NCI-H1417 treated with DMSO at 0.1 percent for 48 hours (cell line): ENCODE data around the gene TRIM28.

Experiments
- DNase-seq: peaks from one replicate; lab custom pipeline; 2025; lab: John Stamatoyannopoulos, UW

TRIM28 gene

DNA sequence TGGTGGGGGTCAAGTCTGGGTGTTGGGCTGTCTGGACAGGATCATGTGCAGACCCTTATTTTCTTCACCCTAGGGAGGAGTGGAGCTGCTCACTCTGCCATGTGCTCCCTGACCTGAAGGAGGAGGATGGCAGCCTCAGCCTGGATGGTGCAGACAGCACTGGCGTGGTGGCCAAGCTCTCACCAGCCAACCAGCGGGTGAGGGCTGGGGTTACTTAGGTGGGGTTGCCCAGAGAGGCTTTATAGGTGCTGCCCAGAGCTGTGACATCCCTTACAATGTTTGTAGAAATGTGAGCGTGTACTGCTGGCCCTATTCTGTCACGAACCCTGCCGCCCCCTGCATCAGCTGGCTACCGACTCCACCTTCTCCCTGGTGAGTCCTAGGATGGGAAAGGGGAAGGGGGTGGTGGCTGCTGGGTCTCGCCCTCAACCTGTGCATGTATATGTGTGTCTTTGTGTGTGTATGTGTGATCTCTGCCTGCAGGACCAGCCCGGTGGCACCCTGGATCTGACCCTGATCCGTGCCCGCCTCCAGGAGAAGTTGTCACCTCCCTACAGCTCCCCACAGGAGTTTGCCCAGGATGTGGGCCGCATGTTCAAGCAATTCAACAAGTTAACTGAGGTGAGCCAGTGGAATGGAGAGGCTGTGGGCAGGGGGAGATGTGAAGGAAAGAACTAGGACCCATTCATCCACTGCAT, 5.9 kb downstream of the TRIM28 start:
- DNase-seq: no peak

DNA sequence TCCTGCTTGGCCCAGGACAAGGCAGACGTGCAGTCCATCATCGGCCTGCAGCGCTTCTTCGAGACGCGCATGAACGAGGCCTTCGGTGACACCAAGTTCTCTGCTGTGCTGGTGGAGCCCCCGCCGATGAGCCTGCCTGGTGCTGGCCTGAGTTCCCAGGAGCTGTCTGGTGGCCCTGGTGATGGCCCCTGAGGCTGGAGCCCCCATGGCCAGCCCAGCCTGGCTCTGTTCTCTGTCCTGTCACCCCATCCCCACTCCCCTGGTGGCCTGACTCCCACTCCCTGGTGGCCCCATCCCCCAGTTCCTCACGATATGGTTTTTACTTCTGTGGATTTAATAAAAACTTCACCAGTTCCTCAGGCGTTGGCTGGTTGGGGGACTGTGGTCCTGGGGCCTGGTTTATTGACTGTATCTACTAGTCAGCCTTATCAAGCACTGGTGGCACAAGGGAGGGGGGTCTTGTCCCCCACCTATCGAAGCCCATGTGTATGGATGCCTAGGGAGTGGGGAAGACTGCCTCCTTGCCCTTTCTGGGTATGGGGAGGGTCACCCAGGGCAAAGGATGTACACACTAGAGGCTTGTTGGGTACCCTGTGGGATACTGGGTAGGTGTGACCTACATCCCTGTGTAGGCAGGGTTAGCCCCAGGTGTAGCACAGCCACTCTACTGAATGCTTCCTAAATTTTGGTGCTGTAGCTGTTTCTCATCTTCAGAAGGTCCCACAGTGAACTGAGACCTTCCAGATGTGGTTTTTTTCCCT, 6.7 kb downstream of the TRIM28 start:
- no peak for DNase-seq

DNA sequence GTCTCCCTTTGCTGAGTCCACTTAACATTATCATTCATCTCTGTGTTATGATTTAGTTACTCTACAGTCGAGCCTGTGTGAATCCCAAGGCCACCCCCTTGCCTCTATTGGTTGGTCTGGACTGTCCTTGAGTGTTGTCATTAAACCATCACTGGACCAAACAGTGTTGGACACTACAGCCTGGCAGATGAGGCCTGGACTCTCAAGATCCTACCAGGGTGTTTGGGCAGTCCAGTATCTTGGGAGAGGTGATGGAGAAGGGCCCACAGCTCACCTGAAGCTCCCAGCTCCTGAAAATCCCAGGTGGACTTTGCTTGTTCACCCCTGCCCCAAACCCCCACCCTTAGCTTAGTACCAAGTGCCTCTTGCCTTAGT, 7.2 kb downstream of the TRIM28 start:
- no peak for DNase-seq

DNA sequence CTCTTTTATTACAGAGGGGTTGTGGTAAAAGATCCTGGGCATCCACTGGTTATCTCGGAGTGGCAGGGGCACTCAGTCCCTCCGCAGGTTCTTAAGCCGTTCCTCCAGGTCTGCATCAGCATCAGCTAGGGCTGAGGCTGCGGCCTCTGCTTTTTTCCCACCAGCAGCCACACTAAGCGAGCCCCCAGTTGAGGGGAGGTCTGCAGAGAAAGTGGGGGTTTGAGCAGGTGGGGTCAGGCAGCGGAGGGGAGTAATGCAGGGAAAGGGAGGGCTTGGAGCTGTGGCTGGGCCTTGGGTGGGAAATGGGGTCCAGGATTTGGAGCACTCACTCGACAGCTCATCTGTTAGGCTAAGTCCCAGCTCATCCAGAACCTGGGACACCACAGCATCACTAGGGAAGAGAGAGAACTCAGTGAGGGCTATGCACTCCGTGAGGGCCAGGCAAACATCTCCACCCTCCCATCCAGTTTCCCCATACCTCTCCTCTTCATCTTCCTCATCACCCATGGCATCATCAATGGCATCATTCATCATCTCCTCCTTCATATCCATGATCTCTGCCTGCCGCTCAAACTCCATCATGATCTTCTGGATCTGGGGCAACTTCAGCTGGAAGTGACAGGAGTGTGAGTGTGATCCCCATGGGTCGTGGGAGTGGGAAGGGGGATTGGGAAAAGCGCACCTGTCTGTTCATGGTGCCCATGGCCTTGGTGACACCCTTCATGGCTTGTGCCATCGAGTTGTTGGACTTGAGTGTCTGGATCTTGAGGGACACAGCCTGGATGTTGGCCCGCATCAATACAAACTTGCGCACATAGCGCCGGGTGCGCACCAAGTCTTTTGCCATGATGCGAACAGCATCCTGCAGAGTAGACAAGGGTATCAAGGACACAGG, 8.0 kb downstream of the TRIM28 start:
- no peak for DNase-seq

DNA sequence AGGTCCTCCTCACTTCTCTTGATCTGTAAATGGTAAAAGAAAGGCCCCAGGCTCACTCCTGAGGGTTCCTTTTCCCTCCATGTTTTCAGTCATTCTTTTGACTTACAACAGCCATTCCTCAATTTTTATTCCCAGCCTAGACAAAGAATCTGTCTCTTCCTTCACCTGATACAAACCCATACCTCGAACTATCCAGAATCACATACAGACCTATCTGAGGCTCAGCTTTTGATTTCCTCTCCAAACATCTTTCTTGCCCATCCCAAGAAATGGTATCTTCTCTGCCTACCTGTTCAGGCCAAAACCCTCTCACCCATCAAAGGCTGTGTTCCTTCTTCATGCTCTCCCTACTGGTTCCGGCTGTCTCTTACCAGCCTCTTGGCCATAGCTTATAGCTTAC, 8.8 kb downstream of the TRIM28 start:
- DNase-seq: no peak

DNA sequence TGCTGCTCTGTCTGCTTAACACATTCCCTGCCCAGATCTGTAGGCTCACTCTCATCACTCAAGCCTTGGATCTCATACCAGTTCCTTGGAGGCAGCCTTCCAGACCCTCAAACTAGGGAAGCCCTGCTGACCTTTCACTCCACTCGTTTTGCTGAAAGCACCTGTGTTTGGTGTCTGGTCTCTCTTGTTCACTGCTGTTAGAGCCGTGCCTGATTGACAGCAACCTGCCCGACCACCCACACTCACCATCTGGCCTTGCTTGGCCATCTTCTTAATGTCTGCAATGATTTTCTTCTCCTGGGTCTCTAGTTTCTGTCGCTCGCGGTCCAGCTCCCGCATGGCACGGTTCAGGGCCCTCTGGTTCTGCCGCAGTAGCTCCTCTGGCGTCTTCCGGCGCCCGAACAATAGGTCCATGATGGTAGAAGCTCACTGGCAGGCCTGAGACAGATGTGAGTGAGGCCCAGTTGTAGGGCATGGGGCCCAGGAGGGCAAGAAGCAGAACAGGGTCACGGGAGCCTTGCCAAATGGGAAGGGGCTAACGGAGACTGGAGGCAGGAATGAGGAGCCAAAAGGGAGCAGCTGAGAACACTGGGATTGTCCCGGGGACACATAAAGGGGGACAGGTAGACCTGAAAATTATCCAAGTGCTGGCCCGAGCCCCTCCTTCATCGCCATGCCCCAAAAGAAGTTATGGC, 10.1 kb downstream of the TRIM28 start:
- DNase-seq: no peak

DNA sequence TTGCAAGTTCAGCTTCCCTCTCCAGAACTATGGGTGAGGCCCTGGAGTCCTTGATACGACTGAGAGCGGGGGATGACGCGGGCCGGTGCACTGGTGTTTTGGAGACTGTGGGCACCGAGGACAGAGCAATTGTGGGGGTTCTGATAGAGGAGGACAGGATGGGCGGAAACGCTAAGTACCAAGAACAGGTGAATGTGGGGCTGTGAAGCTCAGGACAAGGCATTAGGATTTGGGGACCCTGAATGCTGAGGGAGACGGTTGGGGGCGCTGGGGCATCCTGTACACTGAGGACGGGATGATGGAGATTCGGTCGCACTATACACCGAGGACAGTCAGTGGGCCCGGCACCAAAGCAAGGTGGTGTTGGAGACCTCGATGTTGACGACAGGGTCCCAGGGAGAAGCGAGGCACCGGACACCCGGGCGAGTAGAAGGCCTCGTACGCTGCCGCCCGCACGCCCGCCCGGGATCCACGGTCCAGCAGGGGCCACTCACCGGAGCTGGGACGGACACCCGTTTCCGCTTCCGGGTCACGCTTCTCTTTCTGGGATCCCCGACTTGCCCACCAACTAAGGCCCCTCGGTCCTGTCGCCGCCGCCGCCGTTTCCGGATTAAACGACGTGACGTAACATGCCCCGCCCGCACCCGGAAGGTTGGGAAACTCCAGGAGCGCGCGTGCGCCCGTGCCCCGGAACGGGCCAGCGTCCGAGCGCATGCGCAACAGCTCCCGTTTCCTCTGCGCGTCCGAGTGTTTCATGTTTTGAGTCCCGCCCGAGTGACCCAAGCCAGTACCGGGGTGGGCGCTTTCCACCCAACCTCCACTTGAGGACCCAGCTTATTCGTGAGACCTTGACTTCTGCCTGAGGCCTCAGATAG, 10.9 kb downstream of the TRIM28 start, which contains the start of gene CHMP2A:
Gene CHMP2A (minus strand): TSS at position 612 of the 875 bp plus-strand sequence. CDS start 893 bp downstream, outside the sequence.
- DNase-seq: no peak

DNA sequence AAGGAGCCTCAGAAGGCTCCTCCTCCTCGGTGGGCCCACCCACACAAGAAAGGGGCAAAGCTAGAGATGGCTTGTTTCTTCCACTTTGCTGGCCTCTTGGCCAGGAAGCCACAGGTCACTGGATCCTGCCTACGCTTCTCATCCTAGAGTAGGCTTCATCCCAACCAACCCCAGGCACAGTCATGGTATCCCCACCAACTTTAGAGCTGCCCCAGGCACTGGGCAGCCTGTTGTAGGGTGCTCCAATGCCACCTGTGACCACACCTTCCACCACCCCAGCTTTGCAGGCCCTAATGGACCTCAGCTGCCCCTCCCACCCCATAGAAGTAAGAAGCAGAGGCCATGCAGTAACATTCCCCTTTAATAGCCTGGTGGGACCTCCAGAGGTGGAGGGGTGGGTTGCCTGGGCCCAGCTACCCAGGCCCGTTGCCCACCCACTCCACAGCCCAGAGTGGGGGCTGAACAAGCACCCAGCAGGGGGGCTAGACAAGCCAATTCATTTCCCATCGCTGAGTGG, 11.6 kb downstream of the TRIM28 start:
- no peak for DNase-seq

DNA sequence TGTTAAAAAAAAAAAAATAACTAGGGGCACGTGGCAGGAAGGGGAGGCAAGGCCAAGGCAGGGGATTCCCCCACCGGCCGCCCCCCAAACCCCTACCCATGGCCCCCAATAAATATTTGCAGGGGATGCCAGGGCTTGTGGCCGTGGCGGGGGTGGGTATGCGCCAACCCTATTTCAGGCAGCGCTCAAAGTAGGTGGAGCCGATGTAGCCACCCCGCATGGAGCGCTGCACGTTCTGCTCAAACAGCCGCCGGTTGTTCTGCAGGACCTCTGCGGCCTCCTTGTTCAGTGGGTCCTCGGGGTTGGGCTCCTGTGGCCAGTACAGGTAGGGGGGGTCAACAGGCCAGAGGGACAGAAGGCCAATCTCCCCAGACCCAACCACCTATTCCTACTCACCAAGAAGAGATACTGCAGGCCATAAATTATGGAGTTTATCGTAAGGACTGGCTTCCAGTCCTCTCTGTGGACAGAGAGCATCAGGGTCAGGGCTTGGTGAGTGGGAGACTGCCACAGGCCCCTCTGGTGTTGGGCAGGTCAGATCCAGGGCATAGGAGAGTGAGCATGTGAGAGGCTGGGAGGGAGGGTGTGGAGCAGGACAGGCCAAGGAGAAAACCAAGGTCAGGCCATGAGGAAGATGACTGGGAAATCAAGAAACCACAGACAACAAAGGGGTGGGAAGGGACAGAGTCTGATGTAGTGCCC, 12.2 kb downstream of the TRIM28 start:
- no peak for DNase-seq

DNA sequence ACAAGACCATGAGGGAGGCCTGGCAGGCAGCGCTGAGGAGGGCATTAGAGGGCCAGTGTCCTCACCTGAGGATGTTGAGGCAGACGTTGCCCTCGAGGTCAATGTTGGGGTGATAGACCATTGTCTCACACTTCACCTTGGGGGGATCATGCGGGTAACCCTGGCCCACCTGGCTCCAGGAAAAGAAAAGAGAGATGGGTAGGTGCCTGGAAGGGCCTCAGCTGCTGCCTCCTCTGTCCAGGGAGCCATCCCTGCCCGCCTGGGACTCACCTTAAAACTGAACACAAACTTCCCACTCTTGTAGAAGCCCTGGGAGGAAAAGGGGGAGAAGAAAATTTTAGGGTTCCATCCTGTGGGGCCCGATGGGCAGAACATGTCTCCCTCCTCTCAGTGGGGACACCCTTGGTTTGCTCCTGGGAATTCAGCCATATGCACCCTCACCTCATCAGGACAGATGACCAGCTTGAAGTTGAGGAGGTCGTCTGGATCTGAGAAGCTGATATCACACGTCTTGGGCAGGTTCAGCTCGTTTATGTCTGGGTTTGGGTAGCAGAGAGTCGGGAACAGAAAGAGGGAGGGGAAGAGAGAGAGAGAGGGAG, 12.9 kb downstream of the TRIM28 start:
- DNase-seq: no peak

DNA sequence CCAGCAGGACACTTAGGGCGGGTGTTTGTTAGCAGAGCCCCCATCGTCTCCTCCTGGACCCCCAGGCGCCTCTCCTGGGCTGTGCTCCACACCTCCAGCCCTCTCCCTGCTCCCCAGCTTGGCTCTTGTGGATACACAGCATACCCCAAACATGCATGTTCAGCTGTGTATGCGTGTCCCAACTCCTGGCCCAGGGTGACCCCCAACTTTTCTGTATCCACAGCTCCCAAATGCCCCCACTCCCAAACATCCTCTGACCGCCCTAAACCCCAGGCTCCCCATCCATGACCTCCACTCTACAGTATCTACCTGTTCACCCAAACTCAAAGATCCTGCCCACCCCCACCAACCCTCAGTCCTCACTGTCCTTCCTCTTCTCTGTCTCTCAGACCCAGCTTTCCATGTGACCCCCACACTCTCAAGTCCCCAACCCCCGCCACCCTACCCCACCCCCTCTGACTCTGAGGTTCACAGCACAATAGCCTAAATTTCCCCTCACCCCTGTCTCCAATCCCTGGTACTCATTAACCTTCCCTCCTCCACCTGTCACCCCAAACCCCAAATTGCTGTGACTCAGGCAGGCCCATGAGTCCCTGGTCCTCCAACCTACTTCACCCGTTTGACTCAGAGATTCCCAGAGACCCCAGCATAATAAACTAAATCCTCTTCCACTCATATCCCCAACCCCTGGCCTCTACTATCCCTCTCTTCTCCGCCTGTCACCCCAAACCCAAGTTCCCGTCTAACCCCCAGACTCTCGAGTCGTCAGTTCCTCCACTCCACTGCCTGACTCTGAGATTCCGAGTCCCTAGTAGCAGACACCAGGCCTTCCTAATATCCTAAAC, 13.6 kb downstream of the TRIM28 start:
- no peak for DNase-seq

DNA sequence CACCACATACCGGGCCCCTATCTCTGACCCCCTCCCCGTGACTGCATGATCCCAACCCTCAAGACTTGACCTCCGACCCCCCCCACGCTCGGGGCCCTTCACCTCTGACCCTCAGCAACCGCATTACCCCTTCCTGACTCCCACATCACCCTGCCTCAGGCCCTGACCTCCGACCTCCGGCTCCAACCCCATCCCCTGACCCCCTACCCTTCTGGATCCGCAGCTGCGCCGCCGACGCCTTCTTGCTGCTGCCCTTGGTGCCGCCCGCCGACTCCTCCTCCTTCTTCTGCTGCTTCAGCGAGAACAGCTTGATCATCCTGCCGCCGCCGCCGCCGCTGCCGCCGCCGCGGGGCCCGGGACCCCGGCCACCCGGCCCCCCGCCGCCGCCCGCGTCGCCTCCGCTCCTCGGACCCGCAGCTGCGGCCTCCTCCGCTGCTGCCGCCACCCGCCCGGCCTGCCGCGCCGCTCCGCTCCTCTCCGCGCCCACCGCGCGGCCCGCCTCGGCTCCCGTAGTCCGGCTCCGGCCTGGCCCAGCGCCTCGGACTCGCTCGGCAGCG, 14.3 kb downstream of the TRIM28 start, which contains the start of gene UBE2M:
Gene UBE2M (minus strand): TSS at position 546 of the 557 bp plus-strand sequence. CDS start 230 bp downstream, at position 316.
- DNase-seq: no peak

DNA sequence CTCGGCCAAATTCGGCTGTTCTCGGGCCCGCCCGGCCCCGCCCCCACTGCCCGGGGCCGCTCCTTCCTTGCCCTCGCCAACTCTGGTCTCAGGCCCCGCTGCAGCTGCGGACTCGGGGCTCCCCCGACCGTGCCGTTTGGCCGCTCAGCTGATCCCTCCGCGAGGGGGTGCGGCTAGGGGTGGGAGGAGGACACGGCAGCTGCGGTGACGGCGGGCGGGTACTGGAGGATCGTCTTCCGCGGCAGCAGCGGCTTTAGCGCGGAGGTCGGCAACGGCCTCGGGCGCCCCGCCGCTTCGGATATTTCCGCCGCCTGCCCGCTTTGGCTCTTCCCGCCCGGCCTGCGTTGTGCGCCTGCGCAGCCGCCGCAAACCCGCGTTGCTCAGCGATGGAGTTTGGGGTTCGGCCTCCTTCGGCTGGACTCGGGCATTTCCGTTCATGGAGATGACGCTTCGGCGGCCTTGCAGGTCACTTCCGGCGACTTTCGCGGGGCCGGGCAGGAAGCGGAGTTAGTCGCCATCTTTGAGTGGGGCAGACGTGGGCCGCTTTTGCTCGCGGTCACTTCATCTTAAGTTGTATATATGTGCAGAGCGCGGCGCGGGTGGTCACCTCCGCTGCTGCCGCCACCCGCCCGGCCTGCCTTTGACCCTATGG, 14.9 kb downstream of the TRIM28 start:
- no peak for DNase-seq

DNA sequence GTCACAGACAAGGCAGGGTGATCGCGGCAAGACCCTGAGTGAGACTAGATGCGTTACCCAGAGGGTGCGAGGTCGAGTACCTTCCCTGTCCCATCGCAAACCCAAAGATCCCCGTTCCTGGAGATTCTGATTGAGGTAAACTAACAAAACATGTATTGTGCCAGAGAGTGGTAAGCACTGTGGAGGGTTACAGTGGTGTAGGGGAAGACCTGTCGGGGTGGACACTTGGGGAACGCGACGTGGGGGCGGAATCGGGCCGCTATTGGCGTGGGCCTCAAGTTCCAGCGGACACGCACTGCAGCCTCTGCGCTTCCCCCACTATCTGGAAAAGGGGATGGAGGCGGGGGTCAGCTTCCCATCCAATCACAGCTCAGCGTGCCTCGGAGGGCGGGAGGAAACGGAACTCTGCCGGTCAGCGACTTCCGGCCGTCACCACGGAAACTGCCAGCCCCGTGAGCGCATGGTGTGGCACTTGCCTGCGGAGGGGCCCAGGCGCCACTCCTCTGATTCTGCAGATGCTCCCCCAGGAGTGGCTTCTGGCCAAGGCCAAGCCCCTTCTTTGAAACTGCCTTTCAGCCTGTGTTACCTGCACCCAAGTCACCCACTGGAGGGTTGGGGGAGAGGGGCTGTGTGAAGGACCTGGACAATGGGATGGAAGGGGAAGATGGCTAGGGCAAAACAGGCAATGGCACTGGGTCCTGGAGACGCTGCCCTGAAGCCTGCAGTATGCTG, 15.6 kb downstream of the TRIM28 start:
- no peak for DNase-seq

DNA sequence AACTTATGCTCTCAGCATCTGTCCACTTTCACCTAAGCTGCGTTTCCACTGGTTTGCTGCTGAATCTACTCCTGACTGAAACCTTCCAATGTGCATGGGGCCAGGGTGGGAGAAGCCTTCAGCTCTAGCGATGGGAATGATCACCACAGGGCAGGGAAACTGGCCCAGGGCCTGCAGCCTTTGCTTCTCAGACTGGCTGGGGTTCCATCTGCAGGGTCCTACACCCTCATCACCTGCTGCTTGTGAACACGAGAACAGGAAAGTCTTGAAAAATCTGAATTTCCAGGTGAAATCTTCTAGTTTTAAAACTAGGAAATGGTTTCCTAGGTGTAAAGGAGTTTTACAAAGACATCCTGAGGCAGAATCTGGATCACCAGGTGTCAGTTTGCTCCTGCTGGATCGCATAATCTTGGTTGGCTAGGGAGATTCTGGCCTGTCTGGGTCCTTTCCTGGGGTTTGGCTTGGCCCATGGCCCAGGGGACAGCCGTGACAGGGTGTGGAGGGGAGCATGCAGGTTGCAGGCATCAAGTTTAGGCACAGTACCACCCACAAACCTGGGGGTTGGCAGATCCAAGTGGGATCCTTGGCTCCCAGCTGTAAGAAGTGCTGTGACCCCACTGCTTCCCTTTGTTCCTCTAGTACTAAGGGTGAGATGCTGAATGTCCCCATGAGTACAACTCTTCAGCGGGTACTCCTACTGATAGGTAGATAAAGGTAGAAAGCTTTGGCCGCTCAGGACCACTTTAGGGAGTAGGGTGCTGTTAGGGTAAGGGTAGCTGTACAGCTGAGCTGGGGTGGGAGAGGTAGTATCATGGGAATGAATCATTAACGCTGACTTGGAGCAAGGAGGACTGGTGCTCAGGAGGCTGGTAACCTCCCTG, 16.4 kb downstream of the TRIM28 start:
- DNase-seq: no peak

DNA sequence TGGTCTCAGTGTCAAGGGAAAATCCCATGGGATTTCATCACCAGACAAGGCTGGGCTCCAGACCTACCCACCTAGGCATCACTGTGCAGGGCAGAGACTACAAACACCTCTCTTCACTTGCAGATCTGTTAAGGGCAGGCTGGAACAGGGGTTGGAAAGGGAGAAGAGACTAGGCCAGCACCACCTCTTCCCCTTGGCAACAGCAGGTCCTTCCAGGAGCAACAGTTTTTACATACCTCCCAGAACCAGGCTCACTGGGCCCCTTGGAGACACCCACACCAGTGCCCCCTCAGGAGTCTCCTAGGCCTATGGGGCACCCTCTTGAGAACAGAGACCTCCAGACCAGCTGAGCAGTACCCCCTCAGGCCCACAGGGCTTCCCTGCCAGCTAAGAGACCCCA, 17.1 kb downstream of the TRIM28 start:
- DNase-seq: no peak
